ENCODE results near the gene NIBAN1. TPM values are rescaled to one million over a fixed set of nuclear protein-coding genes. Genes with fewer than 3 reads are reported as not detected.

NIBAN1 gene
- total RNA-seq, 1 donor from 2014 or later: 68.4 TPM

DNA sequence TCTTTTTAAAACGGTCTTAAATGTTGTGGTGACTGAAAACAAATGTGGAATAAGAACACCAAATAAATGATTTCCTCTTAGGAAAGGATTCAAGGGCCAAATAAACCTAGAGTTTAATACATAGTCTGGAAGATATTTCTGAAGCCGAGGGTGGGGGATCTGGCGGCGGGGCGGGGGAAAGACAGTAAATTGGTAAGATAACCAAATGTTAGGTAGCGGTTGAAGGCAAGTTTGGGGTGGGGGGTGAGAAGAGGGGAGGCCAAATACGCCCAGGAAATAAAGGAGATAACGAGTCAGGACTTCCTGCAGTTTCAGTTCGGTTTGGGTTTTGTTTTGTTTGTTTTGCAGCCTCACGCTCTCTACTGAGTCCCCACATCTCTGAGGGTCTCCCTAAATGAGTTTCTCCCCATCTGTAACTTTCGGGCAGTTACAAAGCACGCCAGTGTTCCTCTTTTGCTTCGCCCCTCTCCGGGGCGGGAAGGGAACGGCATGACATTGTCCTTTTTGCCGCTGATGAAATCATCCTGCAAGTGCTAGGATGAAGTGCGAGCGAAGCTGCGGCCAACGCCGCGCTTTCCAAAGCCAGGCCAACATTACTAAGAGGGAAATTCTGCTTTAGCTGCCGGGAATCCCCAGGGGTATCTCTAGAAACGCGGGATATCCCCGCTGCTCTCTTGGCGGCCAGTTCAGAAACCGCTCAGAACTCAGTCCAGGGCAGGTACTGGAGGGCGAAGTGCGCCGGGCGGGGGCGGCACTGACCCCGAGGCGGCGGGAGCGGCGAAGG is 844 bp downstream of the NIBAN1 start:
- peak overlapping the region; percentile 77 to 86 (median 82) for H3K9ac ChIP-seq (ENCODE audit: low read depth in 1 of 3, low read length in 3 of 3)
- peaks cover 0 to 18% (median 12%) of the 10 kb centered on the region in 3 donors for H3K4me1 ChIP-seq (ENCODE audit: control insufficient read depth in 3 of 3, insufficient read depth in 3 of 3, low read length in 3 of 3)
- H3K9me3 ChIP-seq (ENCODE audit: control insufficient read depth in 3 of 3, low read length in 3 of 3): no peaks in the 10 kb centered on the region
- H3K27me3 ChIP-seq (ENCODE audit: control insufficient read depth in 3 of 3, insufficient read depth in 3 of 3, low read length in 3 of 3): peaks cover 0 to 3% (median 0%) of the 10 kb centered on the region in 3 donors
- H3K27ac ChIP-seq (ENCODE audit: low read depth, low read length): peak overlapping the region; percentile 82
- no peaks in the 10 kb centered on the region for H3K36me3 ChIP-seq (ENCODE audit: control insufficient read depth in 3 of 3, insufficient read depth in 3 of 3, low read length in 3 of 3)
- peak overlapping the region; percentile 78 to 88 (median 81) for H3K4me3 ChIP-seq (ENCODE audit: low read length in 3 of 3)

DNA sequence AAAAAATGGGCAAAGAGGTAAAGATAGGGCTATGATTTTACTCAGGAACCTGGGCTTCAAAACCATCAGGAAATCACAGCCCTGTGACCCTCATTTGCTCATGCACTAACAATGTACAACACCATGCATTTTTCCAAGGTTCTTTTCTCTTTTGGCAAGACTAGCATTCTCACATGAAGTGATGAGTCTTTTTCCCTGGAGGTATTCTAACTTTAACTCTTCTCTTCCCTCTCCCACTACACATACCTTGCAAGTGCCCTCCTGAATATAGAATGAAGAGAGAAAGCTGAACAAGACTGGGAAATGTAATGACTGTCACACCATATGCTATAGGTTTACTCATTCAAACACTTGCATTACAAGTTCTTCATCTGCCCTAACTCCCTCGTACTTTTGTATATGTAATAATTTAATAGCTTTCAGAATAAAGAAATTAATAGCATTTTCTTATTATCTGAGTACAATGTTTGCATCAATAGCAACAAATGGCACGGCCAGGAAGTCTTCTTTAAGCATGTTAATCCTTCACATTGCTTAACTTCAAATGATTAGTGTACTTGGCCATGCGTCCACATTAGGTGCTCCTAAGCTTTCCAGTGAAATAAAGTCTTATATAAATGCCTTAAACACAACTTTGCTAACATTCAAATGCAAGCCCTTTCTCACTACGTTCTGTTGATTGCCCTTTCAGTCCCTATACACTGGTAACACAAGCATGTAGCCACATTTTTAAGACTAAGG is 1.8 kb downstream of the NIBAN1 start:
- Histone ChIP-seq H3K27me3 (ENCODE audit: control insufficient read depth in 3 of 3, insufficient read depth in 3 of 3, low read length in 3 of 3) (peaks cover 0 to 3% (median 0%) of the 10 kb centered on the region in 3 donors), H3K4me1 (ENCODE audit: control insufficient read depth in 3 of 3, insufficient read depth in 3 of 3, low read length in 3 of 3) (peaks cover 0 to 18% (median 12%) of the 10 kb centered on the region in 3 donors), H3K9me3 (ENCODE audit: control insufficient read depth in 3 of 3, low read length in 3 of 3) (no peaks in the 10 kb centered on the region), H3K9ac (ENCODE audit: low read depth in 1 of 3, low read length in 3 of 3) (peak overlapping the region; percentile 77 to 86 (median 82)), H3K4me3 (ENCODE audit: low read length in 3 of 3) (peak overlapping the region; percentile 78 to 88 (median 81)), H3K27ac (ENCODE audit: low read depth, low read length) (peak overlapping the region; percentile 82), H3K36me3 (ENCODE audit: control insufficient read depth in 3 of 3, insufficient read depth in 3 of 3, low read length in 3 of 3) (no peaks in the 10 kb centered on the region)

DNA sequence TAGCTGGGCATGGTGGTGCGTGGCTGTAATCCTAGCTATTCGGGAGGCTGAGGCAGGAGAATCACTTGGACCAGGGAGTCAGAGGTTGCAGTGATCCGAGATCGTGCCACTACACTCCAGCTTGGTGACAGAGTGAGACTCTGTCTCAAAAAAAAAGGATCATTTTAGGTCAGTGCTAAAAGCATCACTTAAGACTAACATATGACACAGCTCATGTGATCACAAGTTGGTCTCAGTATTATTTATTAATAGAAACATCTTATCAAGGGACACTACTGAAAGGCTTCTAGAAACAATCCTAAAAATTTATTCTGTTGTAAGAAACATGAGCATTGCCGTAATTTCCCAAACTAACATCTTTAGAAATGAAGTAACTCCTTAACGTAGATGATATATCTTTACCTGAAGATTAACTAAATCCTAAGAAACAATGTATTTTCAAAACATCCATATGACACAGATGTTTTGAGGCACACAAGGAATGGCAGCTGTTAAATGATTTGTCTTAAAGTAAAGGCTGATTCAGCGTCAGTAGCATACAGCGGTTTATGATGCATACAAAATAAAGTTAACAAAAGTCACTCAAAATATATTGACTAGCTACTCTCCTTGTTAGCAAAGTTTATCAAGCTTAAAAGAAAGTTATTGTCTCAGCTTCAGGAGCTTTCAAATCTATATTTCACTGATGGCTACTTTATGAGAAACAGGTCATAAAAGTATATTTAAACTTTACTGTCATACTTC is 2.6 kb downstream of the NIBAN1 start:
- no peaks in the 10 kb centered on the region for H3K36me3 ChIP-seq (ENCODE audit: control insufficient read depth in 3 of 3, insufficient read depth in 3 of 3, low read length in 3 of 3)
- H3K9me3 ChIP-seq (ENCODE audit: control insufficient read depth in 3 of 3, low read length in 3 of 3): no peaks in the 10 kb centered on the region
- H3K27ac ChIP-seq (ENCODE audit: low read depth, low read length): peak overlapping the region; percentile 82
- H3K27me3 ChIP-seq (ENCODE audit: control insufficient read depth in 3 of 3, insufficient read depth in 3 of 3, low read length in 3 of 3): peaks cover 0 to 3% (median 0%) of the 10 kb centered on the region in 3 donors
- H3K4me1 ChIP-seq (ENCODE audit: control insufficient read depth in 3 of 3, insufficient read depth in 3 of 3, low read length in 3 of 3): peaks cover 0 to 18% (median 12%) of the 10 kb centered on the region in 3 donors
- H3K4me3 ChIP-seq (ENCODE audit: low read length in 3 of 3): peak overlapping the region in 2 of 3 donors; percentile 78 to 88
- peak overlapping the region in 1 of 3 donors; percentile 82 for H3K9ac ChIP-seq (ENCODE audit: low read depth in 1 of 3, low read length in 3 of 3)

DNA sequence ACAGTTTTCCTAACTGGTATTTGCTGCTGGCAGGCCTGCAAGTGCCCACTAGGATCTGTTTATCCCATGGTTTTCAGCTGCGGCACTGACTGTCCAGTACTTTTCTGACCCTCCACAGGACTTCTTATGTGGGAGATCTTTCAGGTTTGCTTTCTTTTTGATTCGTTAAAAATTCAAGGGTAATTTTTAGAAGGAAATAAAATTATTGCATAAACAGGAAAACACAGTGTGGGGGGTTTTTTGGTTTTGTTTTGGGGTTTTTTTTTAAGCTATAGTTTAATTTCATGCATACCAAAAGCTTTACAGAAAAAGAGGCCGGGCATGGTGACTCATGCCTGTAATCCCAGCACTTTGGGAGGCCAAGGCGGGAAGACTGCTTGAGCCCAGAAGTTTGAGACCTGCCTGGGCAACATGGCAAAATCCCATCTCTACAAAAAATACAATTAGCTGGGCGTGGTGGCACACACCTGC is 3.6 kb downstream of the NIBAN1 start:
- H3K27me3 ChIP-seq (ENCODE audit: control insufficient read depth in 3 of 3, insufficient read depth in 3 of 3, low read length in 3 of 3): peaks cover 0 to 3% (median 0%) of the 10 kb centered on the region in 3 donors
- peak overlapping the region; percentile 82 for H3K27ac ChIP-seq (ENCODE audit: low read depth, low read length)
- H3K9me3 ChIP-seq (ENCODE audit: control insufficient read depth in 3 of 3, low read length in 3 of 3): no peaks in the 10 kb centered on the region
- H3K36me3 ChIP-seq (ENCODE audit: control insufficient read depth in 3 of 3, insufficient read depth in 3 of 3, low read length in 3 of 3): no peaks in the 10 kb centered on the region
- no peak overlapping the region for H3K9ac ChIP-seq (ENCODE audit: low read depth in 1 of 3, low read length in 3 of 3)
- H3K4me3 ChIP-seq (ENCODE audit: low read length in 3 of 3): no peak overlapping the region
- peaks cover 0 to 18% (median 12%) of the 10 kb centered on the region in 3 donors for H3K4me1 ChIP-seq (ENCODE audit: control insufficient read depth in 3 of 3, insufficient read depth in 3 of 3, low read length in 3 of 3)

DNA sequence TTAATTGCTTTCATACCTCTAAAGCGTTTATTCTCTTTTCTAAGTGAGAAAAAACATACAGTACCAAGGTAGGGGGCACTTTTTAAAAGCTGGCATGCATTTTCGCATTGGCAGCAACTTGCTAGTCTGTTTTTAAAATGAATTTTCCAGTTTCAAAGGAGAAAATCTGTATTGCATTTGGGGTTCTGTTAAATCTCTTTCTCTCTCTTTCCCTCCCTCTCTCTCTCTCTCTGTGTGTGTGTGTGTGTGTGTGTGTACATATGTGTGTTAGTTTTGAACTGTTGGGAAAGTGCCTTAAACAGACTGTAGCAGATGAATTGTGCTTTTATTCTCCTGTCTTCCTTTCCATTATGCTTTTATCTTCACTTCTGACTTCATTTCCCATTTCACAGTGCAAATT is 7.3 kb downstream of the NIBAN1 start:
- Histone ChIP-seq H3K27ac (ENCODE audit: low read depth, low read length) (no peak overlapping the region), H3K9ac (ENCODE audit: low read depth in 1 of 3, low read length in 3 of 3) (no peak overlapping the region), H3K4me1 (ENCODE audit: control insufficient read depth in 3 of 3, insufficient read depth in 3 of 3, low read length in 3 of 3) (peaks cover 0 to 10% (median 3%) of the 10 kb centered on the region in 3 donors)

DNA sequence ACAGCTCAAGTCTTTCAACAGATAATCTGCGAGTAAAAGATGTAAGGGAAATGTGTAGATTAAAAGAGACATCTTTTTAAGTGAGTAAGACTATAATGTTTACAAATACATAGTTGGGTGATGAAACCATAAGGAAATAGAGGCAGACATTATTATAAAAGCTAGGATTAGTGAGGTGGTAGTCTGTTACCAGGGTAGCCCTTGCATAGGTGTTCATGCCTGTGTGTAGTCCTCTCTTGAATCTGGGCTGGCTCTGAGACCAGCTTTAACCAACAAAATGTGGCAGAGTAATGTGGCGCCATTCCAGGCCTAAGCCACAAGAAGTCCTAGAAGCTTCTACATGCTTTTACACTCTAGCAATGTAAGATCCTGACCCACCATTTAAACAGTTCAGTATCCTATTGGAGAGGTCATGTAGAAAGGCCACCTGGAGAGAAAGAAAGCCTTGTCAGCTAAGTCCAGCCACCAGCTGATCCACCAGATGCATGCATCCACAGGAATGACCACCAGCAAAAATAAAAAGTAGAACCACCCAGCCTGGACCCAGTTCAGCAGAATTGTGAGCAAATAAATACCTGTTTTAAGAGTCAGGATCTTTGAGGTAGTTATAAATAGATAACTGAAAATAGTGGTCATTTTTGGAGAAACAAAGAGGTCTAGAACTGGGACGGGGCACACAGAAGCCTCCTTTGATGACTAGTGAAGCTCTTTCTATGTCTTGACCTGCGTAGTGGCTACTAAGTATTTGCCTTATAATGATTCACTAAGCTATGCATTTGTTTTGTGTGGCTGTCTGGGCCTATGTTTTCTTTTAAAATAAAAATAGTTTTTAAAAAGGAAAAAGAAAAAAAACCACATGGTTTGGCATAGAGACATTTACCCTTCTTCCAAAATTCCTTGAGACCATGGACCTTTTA is 8.1 kb downstream of the NIBAN1 start:
- Histone ChIP-seq H3K4me1 (ENCODE audit: control insufficient read depth in 3 of 3, insufficient read depth in 3 of 3, low read length in 3 of 3) (peaks cover 0 to 3% (median 0%) of the 10 kb centered on the region in 3 donors), H3K27ac (ENCODE audit: low read depth, low read length) (no peak overlapping the region), H3K4me3 (ENCODE audit: low read length in 3 of 3) (no peak overlapping the region), H3K9ac (ENCODE audit: low read depth in 1 of 3, low read length in 3 of 3) (no peak overlapping the region), H3K27me3 (ENCODE audit: control insufficient read depth in 3 of 3, insufficient read depth in 3 of 3, low read length in 3 of 3) (no peaks in the 10 kb centered on the region), H3K36me3 (ENCODE audit: control insufficient read depth in 3 of 3, insufficient read depth in 3 of 3, low read length in 3 of 3) (peaks cover 0 to 2% (median 0%) of the 10 kb centered on the region in 3 donors), H3K9me3 (ENCODE audit: control insufficient read depth in 3 of 3, low read length in 3 of 3) (no peaks in the 10 kb centered on the region)

More for the DNA sequence above, 7.3 kb downstream of the NIBAN1 start:
- Histone ChIP-seq H3K4me3 (ENCODE audit: low read length in 3 of 3) (no peak overlapping the region), H3K9me3 (ENCODE audit: control insufficient read depth in 3 of 3, low read length in 3 of 3) (no peaks in the 10 kb centered on the region), H3K36me3 (ENCODE audit: control insufficient read depth in 3 of 3, insufficient read depth in 3 of 3, low read length in 3 of 3) (peaks cover 0 to 2% (median 0%) of the 10 kb centered on the region in 3 donors), H3K27me3 (ENCODE audit: control insufficient read depth in 3 of 3, insufficient read depth in 3 of 3, low read length in 3 of 3) (no peaks in the 10 kb centered on the region)

DNA sequence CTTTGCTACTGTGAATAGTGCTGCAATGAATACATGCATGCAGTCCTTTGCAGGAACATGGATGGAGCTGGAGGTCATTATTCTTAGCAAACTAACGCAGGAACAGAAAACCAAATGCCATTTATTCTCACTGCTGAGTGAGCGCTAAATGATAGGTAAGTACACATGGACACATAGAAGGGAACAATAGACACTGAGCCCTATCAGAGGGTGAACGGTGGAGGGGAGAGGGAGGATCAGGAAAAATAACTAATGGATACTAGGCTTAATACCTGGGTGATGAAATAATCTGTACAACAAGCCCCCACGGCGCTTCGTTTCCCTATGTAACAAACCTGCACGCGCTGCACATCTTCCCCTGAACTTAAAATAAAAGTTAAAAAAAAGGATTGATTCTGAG is 8.9 kb downstream of the NIBAN1 start:
- Histone ChIP-seq H3K9ac (ENCODE audit: low read depth in 1 of 3, low read length in 3 of 3) (no peak overlapping the region), H3K36me3 (ENCODE audit: control insufficient read depth in 3 of 3, insufficient read depth in 3 of 3, low read length in 3 of 3) (peaks cover 0 to 2% (median 0%) of the 10 kb centered on the region in 3 donors), H3K4me3 (ENCODE audit: low read length in 3 of 3) (no peak overlapping the region), H3K27ac (ENCODE audit: low read depth, low read length) (no peak overlapping the region), H3K27me3 (ENCODE audit: control insufficient read depth in 3 of 3, insufficient read depth in 3 of 3, low read length in 3 of 3) (no peaks in the 10 kb centered on the region), H3K9me3 (ENCODE audit: control insufficient read depth in 3 of 3, low read length in 3 of 3) (no peaks in the 10 kb centered on the region), H3K4me1 (ENCODE audit: control insufficient read depth in 3 of 3, insufficient read depth in 3 of 3, low read length in 3 of 3) (no peaks in the 10 kb centered on the region)

DNA sequence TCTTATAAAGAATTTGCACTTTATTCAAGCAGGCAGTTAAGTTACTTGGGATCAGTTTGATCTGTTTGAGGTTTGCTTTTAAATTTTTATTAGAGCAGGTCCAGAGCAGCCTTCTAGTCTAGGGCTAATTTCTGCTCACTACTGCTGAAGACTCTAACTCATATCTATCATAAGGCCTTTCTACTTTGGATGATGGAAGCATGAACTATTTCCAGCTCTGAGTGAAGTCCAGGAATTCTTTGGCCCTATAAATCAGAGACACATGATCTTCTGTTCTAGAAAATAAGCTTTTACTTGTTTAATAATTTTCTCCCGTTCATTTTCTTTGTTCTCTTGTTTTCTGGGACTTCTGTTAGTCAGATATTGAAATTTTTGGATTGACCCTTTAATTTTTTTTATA is 14.7 kb downstream of the NIBAN1 start:
- Histone ChIP-seq H3K27ac (ENCODE audit: low read depth, low read length) (peak overlapping the region; percentile 75), H3K36me3 (ENCODE audit: control insufficient read depth in 3 of 3, insufficient read depth in 3 of 3, low read length in 3 of 3) (peaks cover 0 to 2% (median 0%) of the 10 kb centered on the region in 3 donors), H3K4me3 (ENCODE audit: low read length in 3 of 3) (peak overlapping the region in 1 of 3 donors; percentile 28), H3K27me3 (ENCODE audit: control insufficient read depth in 3 of 3, insufficient read depth in 3 of 3, low read length in 3 of 3) (no peaks in the 10 kb centered on the region), H3K9me3 (ENCODE audit: control insufficient read depth in 3 of 3, low read length in 3 of 3) (no peaks in the 10 kb centered on the region), H3K4me1 (ENCODE audit: control insufficient read depth in 3 of 3, insufficient read depth in 3 of 3, low read length in 3 of 3) (peaks cover 7 to 22% (median 15%) of the 10 kb centered on the region in 3 donors), H3K9ac (ENCODE audit: low read depth in 1 of 3, low read length in 3 of 3) (peak overlapping the region in 1 of 3 donors; percentile 15)

Data from skeletal muscle tissue (tissue), 4 donors.